Middle frontal gyrus (tissue), 1 donor: ENCODE data around the gene STAC.
"Not testable (repeated sequence)": the region's sequence is repeated elsewhere in the genome, so short reads cannot be mapped to it uniquely, and the experiment has no call there.

Experiments
- DNase-seq: peaks from one replicate; pipeline ENCODE4 v3.0.0-alpha.2; 2015; ENCODE audit warnings: low spot score; ENCODE audit errors: extremely low spot score

STAC gene

DNA sequence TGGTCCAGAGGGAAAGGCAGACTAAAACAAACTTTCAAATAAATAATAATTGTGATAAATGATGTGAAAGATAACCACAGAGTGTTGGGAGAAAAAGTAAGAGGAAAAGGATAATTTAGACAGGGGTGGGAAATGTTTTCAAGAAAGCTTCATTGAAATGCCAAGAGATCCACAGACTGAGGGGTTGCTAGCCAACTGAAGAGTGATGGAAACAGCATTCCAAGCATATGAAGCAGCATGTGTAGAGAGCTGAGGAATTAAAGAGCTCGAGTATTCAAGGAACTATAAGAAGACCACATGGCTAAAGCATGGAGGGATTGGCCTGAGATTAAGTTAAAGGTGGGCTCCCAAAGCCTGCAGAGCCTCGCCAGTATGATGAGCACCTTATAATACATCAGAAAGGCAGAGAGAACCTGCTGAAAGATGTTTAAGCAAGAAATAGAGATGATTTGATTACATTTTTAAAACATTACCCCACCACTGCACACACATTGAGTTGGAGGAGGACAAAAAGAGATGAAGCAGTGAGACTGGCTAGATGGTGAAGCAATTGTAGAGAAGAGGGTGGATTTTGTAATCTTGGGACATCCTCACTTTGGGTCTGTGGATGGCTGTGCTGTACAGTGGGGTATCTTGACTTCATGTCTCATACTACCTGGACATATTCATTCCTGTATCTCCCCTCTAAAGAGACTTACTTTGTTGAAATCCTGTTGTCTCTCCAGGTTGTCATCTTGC is 100.8 kb downstream of the STAC start:
- DNase-seq = no peak

DNA sequence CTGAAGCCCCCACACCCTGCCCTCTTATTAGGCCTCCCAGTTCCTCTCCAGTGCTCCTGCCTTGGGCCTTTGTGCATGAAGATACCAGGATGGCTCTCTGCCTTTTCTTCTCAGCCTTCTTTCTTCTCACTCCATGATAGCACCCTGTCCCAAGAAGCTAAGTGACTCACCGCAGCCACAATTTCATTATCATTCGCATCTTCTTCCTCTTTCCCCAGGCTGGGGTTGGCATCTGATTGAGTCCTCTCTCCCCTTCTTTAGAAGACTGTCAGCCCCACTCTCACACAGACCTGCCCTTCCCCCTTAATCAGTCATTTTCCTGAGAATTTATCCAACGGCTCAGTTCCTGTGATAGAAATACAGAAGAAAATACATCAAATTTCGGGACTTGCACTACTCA is 102.0 kb downstream of the STAC start:
- no peak for DNase-seq

- DNase-seq = no peak
Measured at GRCh38 chr3:36482880-36483279, 102.6 kb downstream of the STAC start.

DNA sequence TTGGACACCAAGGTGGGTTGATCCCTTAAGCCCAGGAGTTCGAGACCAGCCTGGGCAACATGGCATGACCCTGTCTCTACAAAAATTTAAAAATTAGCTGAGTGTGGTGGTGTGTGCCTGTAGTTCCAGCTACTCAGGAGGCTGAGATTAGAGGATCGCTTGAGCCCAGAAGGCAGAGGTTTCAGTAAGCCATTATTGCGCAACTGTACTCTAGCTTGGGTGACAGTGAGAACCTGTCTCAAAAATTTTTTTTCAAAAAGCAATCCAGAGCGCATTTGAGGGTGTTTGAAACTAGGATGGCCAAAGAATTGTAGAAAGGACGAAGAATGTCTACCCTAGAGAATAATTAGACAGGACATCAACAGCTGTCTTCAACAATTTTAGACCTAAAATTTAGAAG is 103.4 kb downstream of the STAC start:
- DNase-seq = no peak

DNA sequence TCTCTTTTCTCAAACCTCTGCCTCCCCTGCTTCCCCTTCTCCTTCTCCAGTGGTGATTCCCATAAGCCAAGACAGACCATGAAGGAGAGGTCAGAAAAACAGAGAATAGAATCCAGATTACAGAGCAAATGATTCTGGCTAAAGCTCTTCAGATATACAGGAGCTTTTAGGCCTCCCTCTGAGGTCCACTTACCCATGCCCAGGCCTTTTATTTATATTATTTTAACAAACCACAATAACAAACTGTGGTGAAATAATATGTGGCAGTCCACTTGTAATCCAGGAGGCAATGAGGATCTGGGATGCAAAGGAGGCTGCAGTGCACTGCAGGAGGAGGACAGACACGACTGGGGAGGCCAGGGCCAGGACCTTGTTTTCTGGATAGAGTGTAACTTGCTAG is 104.1 kb downstream of the STAC start:
- DNase-seq = no peak

- no peak for DNase-seq
Measured at GRCh38 chr3:36486009-36486795, 105.9 kb downstream of the STAC start.

GRCh38 chr3:36487616-36488015 is 107.3 kb downstream of the STAC start:
- no peak for DNase-seq

GRCh38 chr3:36488077-36488789 is 107.9 kb downstream of the STAC start:
- DNase-seq = no peak

GRCh38 chr3:36489101-36489500 is 108.8 kb downstream of the STAC start:
- DNase-seq = no peak

DNA sequence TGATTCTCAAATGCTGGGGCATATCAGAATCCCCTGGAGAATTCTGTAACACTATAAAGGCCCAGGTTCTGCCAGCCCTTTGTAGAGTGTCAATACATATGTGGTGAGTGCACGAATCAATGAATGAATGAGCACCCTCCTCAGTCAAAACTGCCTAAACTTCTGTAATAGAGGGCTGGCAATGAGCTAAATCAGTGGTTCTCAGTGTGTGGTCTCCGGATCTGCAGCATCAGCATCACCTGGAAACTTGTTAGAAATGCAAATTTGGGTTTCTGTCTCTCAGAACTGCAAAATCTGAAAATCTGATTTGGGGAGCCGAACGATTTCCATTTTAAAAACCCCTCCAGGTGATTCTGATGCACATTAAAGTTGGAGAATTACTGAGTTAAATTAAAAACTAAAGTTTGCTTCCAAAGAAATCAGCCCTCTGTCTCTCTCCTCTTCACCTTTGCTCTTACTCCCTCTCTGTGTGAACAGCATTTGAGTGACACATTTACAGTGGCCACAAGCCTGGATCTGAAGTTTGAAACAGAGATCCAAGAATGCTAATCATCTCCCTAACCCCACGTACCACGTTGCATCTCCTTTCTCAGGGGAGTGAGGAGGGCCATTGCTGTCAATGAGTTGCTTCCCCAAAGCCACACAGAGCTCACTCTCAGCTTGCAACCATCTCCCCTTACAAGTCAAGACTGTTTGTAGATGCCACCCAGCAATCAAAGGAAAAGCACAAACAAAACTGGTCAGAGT is 109.5 kb downstream of the STAC start:
- DNase-seq = no peak

DNA sequence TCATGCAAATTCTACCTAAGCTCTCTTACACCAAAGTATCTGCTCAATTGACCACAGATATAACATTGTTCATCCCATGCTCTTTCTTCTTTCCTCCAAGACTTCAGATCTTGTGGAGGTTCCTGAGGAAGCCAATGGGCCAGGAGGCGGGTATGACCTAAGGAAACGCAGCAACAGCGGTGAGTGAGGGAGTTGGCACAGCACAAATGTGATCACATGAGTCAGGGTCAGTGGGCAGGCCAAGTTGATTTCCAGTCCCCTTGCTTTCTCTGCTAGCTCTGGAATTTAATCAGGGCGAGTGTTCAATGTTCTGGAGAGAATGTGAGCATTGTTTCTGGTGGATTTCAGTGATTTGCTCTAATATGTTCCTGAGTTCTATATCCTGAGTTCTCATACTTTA is 112.7 kb downstream of the STAC start:
- DNase-seq = no peak

GRCh38 chr3:36494461-36495109 is 114.3 kb downstream of the STAC start:
- no peak for DNase-seq

DNA sequence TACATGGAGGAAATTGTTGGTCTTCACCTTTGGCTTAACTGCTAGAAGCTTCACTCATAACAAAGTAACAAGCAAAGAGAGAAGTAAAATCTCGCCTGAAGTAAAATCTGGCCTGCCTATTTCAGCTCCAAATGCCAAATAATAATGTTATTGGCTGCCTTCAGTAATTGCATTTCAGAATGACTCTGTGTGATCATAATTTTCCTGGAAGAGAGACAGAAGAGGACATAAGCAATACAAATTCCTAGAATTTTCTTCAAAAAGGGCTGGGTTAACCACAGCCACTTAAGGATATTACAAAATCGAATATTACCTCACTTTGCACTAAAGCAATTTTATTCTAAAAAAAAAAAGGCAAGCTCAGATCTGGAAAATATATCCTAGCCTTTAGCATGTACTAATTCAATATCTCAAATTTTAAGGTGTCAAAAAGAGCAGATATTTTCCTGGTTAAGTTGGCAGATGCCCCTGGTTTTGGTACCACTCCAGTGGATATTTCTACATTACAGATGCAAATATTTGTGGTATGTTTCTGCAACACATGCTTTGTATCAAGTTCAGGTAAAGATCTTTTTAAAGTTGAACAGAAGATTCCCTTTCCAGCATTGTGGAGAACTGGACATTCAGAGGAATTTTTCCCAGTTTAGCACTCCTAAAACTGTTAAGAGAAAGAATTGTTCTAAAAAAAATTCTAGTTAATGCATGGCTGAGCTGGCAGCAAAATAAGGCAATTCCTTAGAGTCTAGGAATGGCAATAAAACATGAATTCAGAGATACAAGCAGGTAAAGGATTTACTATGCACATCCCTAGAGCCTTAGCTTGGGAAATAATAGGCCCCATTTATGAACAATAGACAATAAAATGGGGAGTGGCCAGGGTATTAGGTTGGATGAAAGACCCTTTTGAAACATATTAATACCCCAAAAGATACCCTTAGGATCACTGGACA is 116.7 kb downstream of the STAC start:
- no peak for DNase-seq

DNA sequence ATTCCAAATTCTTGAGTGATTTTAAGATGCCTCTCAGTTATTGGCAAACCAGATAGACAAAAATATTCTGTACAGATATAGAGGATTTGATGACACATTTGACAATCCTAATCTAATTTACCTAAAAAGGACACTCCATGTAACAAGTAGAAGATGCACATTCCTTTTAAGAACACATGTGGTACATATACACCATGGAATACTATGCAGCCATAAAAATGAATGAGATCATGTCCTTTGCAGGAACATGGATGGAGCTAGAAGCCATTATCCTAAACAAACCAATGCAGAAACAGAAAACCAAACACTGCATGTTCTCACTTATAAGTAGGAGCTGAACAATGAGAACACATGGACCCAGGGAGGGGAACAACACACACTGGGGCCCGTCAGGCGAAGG is 119.7 kb downstream of the STAC start:
- not testable (repeated sequence) for DNase-seq

- no peak for DNase-seq
Measured at GRCh38 chr3:36501616-36502015, 121.3 kb downstream of the STAC start.

- DNase-seq = no peak
Measured at GRCh38 chr3:36505393-36505792, 125.1 kb downstream of the STAC start.

GRCh38 chr3:36511791-36512486 is 131.6 kb downstream of the STAC start:
- no peak for DNase-seq

DNA sequence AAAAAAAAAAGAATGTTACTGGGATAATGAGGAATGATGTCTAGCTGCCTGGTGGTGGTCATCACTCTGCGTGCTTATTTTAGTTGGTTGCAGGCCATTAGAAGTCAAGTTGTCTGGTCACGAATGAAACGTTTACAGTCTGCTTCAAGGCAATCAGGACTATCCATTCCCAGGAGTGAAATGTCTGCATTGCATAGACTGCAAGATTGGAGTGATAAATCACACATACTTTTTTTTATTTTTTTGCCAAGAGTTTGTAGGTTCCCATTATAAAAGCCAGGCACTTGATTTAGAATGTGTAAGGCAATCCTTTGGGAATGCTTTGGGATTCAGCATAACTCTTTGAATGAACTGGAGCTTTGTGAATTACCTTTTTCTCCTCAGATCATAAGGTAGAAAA is 132.3 kb downstream of the STAC start:
- DNase-seq = no peak

GRCh38 chr3:36514171-36514570 is 133.9 kb downstream of the STAC start:
- DNase-seq = no peak
